ENCODE data around the gene TUBA1B. TPM values are rescaled to one million over a fixed set of nuclear protein-coding genes. Genes with fewer than 3 reads are reported as not detected.

TUBA1B gene
- total and polyA plus RNA-seq, 2 of the 13 experiments (the other 11 are each of a cell fraction or from before 2014, with no cell fraction given), result 1,275 to 1,353 TPM

DNA sequence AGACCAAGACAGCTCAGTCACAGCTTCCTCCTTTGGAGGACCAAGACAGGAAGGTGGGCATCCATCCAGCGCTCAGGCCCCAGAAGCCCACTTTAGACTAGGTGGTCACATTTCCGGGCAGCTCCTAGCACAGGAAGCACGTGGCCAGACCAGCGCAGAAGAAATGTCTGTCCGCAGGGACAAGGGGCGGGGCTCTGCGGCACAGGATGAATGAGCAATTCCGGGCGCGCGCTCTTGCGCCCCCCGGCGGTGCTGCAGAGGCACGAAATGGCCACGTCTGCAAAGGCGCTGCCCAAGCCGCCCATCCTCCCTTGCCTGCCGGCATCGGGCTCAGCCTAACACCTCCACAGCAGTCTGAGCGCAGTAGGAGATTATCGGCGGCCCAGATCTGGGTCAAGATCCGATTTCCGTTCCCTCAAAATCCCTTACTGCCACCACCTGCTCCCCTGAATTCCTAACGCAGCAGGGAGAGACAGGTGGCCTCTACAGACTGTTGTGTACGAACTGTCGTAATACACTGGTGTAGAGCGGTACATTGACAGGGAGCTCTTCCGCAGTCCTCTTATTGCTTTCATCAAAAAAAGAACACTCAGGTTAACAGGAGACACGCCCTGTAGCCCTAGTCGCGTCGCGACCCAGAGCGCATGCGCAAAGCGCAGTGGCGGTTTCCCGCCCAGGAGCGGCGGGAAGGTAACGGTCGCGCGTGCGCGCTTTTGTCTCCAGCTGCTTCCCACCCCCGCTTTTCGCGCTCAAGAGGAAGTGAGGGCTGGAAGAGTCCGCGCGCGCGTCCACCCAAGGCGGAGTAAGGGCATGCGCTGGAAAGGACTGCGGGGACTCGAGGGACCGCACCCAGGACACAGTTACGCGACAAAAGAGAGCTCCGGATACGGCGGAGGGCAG lies 794 bp downstream of the TUBA1B start (continued):
- TF ChIP-seq, protein P1, sequence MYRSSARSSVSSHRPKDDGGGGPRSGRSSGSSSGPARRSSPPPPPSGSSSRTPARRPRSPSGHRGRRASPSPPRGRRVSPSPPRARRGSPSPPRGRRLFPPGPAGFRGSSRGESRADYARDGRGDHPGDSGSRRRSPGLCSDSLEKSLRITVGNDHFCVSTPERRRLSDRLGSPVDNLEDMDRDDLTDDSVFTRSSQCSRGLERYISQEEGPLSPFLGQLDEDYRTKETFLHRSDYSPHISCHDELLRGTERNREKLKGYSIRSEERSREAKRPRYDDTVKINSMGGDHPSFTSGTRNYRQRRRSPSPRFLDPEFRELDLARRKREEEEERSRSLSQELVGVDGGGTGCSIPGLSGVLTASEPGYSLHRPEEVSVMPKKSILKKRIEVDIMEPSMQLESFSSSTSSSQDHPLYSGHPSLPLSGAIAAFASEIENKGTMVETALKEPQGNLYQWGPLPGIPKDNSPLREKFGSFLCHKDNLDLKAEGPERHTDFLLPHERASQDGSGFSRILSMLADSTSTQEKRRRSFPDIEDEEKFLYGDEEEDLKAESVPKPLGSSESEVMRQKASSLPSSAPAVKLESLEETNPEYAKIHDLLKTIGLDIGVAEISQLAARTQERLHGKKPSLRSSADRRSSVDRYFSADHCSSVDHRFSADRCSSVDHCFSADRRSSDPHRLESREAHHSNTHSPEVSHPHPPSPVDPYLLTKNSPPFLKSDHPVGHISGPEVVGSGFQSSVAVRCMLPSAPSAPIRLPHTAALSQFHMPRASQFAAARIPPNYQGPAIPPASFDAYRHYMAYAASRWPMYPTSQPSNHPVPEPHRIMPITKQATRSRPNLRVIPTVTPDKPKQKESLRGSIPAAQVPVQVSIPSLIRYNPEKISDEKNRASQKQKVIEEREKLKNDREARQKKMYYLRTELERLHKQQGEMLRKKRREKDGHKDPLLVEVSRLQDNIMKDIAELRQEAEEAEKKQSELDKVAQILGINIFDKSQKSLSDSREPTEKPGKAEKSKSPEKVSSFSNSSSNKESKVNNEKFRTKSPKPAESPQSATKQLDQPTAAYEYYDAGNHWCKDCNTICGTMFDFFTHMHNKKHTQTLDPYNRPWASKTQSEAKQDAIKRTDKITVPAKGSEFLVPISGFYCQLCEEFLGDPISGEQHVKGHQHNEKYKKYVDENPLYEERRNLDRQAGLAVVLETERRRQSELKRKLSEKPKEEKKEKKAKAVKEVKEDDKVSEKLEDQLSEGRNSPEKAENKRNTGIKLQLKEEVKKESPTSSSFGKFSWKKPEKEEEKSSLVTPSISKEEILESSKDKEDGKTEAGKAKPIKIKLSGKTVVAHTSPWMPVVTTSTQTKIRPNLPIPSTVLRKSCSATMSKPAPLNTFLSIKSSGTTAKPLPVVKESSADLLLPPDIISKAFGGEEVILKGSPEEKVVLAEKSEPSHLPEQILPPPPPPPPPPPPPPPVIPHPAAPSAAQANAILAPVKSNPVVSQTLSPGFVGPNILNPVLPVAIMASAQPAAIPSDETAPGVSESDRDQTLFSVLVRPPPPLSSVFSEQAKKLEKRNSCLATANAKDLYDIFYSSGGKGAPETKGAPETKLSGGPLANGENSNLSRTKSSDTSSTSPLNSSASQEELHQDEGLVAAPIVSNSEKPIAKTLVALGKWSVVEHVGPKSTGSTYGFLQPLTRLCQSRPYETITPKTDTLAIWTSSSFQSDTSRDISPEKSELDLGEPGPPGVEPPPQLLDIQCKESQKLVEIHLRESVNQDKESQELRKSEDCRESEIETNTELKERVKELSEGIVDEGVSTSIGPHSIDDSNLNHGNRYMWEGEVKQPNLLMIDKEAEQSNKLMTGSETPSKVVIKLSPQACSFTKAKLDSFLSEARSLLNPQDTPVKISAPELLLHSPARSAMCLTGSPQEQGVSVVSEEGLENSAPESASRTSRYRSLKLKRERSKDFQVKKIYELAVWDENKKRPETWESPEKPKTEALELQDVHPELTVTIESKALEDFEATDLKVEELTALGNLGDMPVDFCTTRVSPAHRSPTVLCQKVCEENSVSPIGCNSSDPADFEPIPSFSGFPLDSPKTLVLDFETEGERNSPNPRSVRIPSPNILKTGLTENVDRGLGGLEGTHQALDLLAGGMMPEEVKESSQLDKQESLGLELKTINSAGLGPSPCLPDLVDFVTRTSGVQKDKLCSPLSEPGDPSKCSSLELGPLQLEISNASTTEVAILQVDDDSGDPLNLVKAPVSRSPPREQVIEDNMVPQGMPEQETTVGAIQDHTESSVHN (CRISPR knock-in tag; IDR thresholded peaks at IDR 0.05), result peak; percentile 67; the same call in 1 of the 2 replicates
- TF ChIP-seq, protein P2, sequence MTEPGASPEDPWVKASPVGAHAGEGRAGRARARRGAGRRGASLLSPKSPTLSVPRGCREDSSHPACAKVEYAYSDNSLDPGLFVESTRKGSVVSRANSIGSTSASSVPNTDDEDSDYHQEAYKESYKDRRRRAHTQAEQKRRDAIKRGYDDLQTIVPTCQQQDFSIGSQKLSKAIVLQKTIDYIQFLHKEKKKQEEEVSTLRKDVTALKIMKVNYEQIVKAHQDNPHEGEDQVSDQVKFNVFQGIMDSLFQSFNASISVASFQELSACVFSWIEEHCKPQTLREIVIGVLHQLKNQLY (CRISPR knock-in tag; IDR thresholded peaks at IDR 0.05), result peak; percentile 44; the same call in 1 of the 2 replicates
- TF ChIP-seq ZNF589 (CRISPR knock-in tag; conservative IDR thresholded peaks at IDR 0.05) (peak; percentile 40; the same call in 1 of the 2 replicates), KDM5B (CRISPR knock-in tag; IDR thresholded peaks at IDR 0.05; ENCODE audit: borderline replicate concordance) (peak; percentile 91; the same call in 1 of the 2 replicates), SOX6 (IDR thresholded peaks at IDR 0.05) (no peak), SOX6 (CRISPR knock-in tag; IDR thresholded peaks at IDR 0.05) (peak; percentile 63), HMG20A (CRISPR knock-in tag; IDR thresholded peaks at IDR 0.05; ENCODE audit: borderline replicate concordance) (0 out of 2 replicates have a peak, but pooled peaks have one; percentile 12), STAT5B (CRISPR knock-in tag; IDR thresholded peaks at IDR 0.05) (no peak; the same call in 1 of the 2 replicates), ZNF790 (CRISPR knock-in tag; IDR thresholded peaks at IDR 0.05; ENCODE audit: borderline replicate concordance) (0 out of 2 replicates have a peak, but pooled peaks have one; percentile 32), NFYC (CRISPR knock-in tag; IDR thresholded peaks at IDR 0.05) (no peak)
- TF ChIP-seq, protein P3, sequence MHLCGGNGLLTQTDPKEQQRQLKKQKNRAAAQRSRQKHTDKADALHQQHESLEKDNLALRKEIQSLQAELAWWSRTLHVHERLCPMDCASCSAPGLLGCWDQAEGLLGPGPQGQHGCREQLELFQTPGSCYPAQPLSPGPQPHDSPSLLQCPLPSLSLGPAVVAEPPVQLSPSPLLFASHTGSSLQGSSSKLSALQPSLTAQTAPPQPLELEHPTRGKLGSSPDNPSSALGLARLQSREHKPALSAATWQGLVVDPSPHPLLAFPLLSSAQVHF (CRISPR knock-in tag; IDR thresholded peaks at IDR 0.05), result peak; percentile 83
- TF ChIP-seq, protein P4, sequence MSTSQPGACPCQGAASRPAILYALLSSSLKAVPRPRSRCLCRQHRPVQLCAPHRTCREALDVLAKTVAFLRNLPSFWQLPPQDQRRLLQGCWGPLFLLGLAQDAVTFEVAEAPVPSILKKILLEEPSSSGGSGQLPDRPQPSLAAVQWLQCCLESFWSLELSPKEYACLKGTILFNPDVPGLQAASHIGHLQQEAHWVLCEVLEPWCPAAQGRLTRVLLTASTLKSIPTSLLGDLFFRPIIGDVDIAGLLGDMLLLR (CRISPR knock-in tag; IDR thresholded peaks at IDR 0.05), result peak; percentile 86
- TF ChIP-seq, protein P5, sequence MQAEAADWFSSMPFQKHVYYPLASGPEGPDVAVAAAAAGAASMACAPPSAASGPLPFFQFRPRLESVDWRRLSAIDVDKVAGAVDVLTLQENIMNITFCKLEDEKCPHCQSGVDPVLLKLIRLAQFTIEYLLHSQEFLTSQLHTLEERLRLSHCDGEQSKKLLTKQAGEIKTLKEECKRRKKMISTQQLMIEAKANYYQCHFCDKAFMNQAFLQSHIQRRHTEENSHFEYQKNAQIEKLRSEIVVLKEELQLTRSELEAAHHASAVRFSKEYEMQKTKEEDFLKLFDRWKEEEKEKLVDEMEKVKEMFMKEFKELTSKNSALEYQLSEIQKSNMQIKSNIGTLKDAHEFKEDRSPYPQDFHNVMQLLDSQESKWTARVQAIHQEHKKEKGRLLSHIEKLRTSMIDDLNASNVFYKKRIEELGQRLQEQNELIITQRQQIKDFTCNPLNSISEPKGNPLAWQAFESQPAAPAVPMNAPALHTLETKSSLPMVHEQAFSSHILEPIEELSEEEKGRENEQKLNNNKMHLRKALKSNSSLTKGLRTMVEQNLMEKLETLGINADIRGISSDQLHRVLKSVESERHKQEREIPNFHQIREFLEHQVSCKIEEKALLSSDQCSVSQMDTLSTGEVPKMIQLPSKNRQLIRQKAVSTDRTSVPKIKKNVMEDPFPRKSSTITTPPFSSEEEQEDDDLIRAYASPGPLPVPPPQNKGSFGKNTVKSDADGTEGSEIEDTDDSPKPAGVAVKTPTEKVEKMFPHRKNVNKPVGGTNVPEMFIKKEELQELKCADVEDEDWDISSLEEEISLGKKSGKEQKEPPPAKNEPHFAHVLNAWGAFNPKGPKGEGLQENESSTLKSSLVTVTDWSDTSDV (CRISPR knock-in tag; IDR thresholded peaks at IDR 0.05), result no peak; the same call in 1 of the 2 replicates
